Heart left ventricle (tissue), 16 donors: ENCODE results near the gene EIF2B2. TPM values are rescaled to one million over a fixed set of nuclear protein-coding genes. Genes with fewer than 3 reads are reported as not detected.

ENCODE experiments used
- ATAC-seq, 4 donors: fragments of 200-7000 bp; cut with Tn5 transposase; one replicate each; pipeline ENCODE4 v1.9.1; 2020 to 2022; ENCODE audit warnings: moderate library complexity in 4 of 4, mild to moderate bottlenecking in 3 of 4, moderate number of reproducible peaks in 1 of 4
- DNase-seq, 5 donors: peaks; one replicate each; pipeline ENCODE4 v3.0.0-alpha.2; 2020
- H3K27ac ChIP-seq, 12 donors: fragments of 200-600 bp; sonication (generic) in 4 of 12; one replicate each; pipeline versions ENCODE4 v1.5.0 to v1.8.0; 2016 to 2022; ENCODE audit warnings: mild to moderate bottlenecking in 2 of 12
- H3K27me3 ChIP-seq, 9 donors: fragments of 200-600 bp; sonication (generic) in 2 of 9; one replicate each; pipeline versions ENCODE4 v1.5.1 to v1.8.0; 2016 to 2022; ENCODE audit warnings: mild to moderate bottlenecking in 3 of 9
- H3K36me3 ChIP-seq, 9 donors: fragments of 200-600 bp; sonication (generic) in 2 of 9; one replicate each; pipeline versions ENCODE4 v1.5.0 to v1.8.0; 2018 to 2022; ENCODE audit warnings: mild to moderate bottlenecking in 2 of 9
- H3K4me1 ChIP-seq, 12 donors: fragments of 200-600 bp; sonication (generic) in 4 of 12; one replicate each; pipeline versions ENCODE4 v1.5.0 to v1.8.0; 2016 to 2022; ENCODE audit warnings: mild to moderate bottlenecking in 3 of 12
- H3K4me3 ChIP-seq, 12 donors: fragments of 200-600 bp; sonication (generic) in 4 of 12; one replicate each; pipeline versions ENCODE4 v1.5.0 to v1.8.0; 2017 to 2022; ENCODE audit warnings: mild to moderate bottlenecking in 9 of 12, moderate library complexity in 4 of 12
- H3K9me3 ChIP-seq, 12 donors: fragments of 200-600 bp; sonication (generic) in 4 of 12; one replicate each; pipeline versions ENCODE4 v1.5.0 to v1.8.0; 2016 to 2022; ENCODE audit warnings: mild to moderate bottlenecking in 1 of 12
- POLR2A ChIP-seq, 2 donors: fragments of 450-650 bp; IDR thresholded peaks; one replicate each; pipeline ENCODE4 v1.6.1; 2017; ENCODE audit warnings: antibody characterized with exemption in 2 of 2, mild to moderate bottlenecking in 2 of 2, moderate library complexity in 2 of 2
- WGBS, 4 donors: extraction: QIAGEN DNeasy Blood & Tissue Kit in 2 of 4; methylation state at CpG; one replicate each; pipeline versions ENCODE4 v1.1.5 to v1.1.7; 2013 to 2018; 5-methylcytosine and 5-hydroxymethylcytosine counted together
- intact Hi-C, 10 donors: fragments of 100-400 bp; cut with DNase I; formaldehyde crosslinking; loops; one replicate each; pipeline versions ENCODE4 v1.11.1 to v1.14.2; 2022
- polyA plus RNA-seq, 2 donors: library from polyadenylated mRNA; stranded (reverse); fragments of 200-250 nt; gene quantifications; one replicate each; pipeline ENCODE4 v1.2.3, GENCODE V29; 2013
- total RNA-seq, 9 donors: library from RNA; depleted of rRNA in 2 of 9; stranded (reverse); fragments of >200 nt in 2 of 9; fragmentation: NEBNext Ultra II Directional in 3 of 9; extraction: Animal tissue kit (Norgen Biotek cat#: 25700) in 3 of 9; gene quantifications; one replicate each; pipeline versions ENCODE4 v1.1.0 to v1.2.4, GENCODE V29; 2016 to 2023
- TF ChIP-seq, protein P1 (sequence below), 12 donors: fragments of 200-600 bp; sonication (generic) in 4 of 12; IDR thresholded peaks; one replicate each; pipeline versions ENCODE4 v1.5.0 to v1.8.0; 2018 to 2022; ENCODE audit warnings: antibody characterized with exemption in 12 of 12, mild to moderate bottlenecking in 5 of 12
- donor health status: ischemic (EF 13 %, LVEDD 7.1; RV severe dilation, severe dysfunction).
- donor health status: healthy with polysubstance abuse.
- donor health status: DM: no; HTN: yes; CAD: no.
- donor health status: DM: no; HTN: no; CAD: no.
- donor health status: ischemic (EF 25% LVEDD 6.9; RV normal size, moderate dysfunction).
- donor health status: ischemic (EF 25% LVEDD 5.7; RV mildly dilated, moderate dysfunction).
- donor health status: healthy.
- donor health status: DM: yes; HTN: yes; CAD: no.
- donor health status: ischemic (EF 35%, LVEDD 5.7; RV mildly dilated, moderate dysfunction).
- donor health status: nonischemic (EF 11% LVEDD 7.7; RV severe dilation, severe dysfunction).
- donor health status: DM: yes; HTN: yes; CAD: no.
- donor health status: PGD.
- donor health status: ischemic (EF 29% LVEDD 5.4; RV normal size, mild dysfunction).
- donor health status: nonischemic (EF 23%, LVEDD 6.1; RV moderate dilation, normal function).

The EIF2B2 gene
- total and polyA plus RNA-seq, 11 donors = 16.0 to 68.8 (median 30.3) TPM

DNA sequence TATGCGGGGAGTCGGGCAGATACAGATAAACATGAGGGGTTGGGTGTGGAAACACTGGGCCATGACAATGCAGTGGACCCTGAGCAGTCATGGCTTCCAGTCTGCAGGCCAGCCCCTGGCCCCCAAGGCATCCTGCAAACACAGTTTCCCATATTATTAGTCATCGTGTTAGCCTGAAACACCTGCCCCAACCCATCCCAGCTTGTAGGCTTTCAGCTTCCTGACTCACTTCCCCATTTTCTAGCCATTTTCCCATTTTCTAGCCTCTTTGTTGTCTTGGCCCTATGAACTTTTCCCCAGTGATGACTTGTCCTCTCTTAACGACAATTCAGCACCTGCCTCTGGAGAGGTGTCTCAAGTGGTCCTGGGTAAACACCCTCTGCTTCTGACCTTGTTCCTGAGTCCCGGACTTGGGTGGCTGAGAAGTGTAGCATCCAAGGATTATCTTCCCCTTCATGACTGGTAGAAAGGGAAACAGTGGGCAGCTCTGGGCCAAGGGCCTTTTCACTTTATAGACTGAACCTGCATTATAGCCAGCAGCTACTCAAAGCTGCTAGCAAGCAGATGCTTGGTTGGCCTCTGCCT is 43.0 kb upstream of the EIF2B2 start:
- WGBS, 4 donors = 87 to 93% (median 89%) methylated on average over 5 of the region's 5 CpGs
- Histone ChIP-seq H3K9me3 (no peaks in the 10 kb centered on the region), H3K4me1 (peaks cover 0 to 41% (median 15%) of the 10 kb centered on the region in 12 donors), H3K36me3 (no peaks in the 10 kb centered on the region), H3K4me3 (no peak overlapping the region), H3K27me3 (peaks cover 0 to 7% (median 0%) of the 10 kb centered on the region in 9 donors), H3K27ac (no peak overlapping the region)
- intact Hi-C loops = no loop called here
- ATAC-seq (no peak), DNase-seq (no peak)
- TF ChIP-seq, protein P1, sequence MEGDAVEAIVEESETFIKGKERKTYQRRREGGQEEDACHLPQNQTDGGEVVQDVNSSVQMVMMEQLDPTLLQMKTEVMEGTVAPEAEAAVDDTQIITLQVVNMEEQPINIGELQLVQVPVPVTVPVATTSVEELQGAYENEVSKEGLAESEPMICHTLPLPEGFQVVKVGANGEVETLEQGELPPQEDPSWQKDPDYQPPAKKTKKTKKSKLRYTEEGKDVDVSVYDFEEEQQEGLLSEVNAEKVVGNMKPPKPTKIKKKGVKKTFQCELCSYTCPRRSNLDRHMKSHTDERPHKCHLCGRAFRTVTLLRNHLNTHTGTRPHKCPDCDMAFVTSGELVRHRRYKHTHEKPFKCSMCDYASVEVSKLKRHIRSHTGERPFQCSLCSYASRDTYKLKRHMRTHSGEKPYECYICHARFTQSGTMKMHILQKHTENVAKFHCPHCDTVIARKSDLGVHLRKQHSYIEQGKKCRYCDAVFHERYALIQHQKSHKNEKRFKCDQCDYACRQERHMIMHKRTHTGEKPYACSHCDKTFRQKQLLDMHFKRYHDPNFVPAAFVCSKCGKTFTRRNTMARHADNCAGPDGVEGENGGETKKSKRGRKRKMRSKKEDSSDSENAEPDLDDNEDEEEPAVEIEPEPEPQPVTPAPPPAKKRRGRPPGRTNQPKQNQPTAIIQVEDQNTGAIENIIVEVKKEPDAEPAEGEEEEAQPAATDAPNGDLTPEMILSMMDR (IDR thresholded peaks at IDR 0.05) = no peak
- TF ChIP-seq POLR2A (IDR thresholded peaks at IDR 0.05) = no peak

DNA sequence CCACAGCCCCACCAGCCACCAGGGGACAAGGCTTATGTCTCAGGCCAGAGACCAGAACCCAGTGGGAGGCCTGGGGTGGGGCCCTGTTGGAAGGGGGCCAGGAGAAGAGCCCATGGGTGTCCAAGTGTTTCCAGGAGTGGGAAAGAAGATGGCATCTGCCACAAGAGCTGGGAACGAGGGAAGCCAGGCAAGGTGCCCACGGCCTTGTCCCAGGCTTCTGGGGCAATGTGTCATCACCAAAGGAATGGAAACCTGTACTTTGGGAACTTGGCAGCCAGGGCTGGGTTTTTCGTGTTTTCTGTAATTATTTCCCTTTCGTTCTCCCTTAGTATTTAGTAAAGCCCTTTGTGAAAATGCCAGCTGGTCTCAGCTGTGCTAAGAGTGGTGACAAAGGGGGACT is 42.0 kb upstream of the EIF2B2 start:
- TF ChIP-seq, protein P1 (IDR thresholded peaks at IDR 0.05) = no peak
- TF ChIP-seq POLR2A (IDR thresholded peaks at IDR 0.05) = no peak
- intact Hi-C loops = no loop called here
- H3K4me1 ChIP-seq = peaks cover 0 to 37% (median 17%) of the 10 kb centered on the region in 12 donors
- DNase-seq (no peak), ATAC-seq (no peak)
- H3K27ac ChIP-seq = no peak overlapping the region
- no peaks in the 10 kb centered on the region for H3K36me3 ChIP-seq
- H3K27me3 ChIP-seq = no peaks in the 10 kb centered on the region
- no peaks in the 10 kb centered on the region for H3K9me3 ChIP-seq
- no peak overlapping the region for H3K4me3 ChIP-seq
- 81 to 90% (median 87%) methylated on average over 4 of the region's 4 CpGs for WGBS, 4 donors

DNA sequence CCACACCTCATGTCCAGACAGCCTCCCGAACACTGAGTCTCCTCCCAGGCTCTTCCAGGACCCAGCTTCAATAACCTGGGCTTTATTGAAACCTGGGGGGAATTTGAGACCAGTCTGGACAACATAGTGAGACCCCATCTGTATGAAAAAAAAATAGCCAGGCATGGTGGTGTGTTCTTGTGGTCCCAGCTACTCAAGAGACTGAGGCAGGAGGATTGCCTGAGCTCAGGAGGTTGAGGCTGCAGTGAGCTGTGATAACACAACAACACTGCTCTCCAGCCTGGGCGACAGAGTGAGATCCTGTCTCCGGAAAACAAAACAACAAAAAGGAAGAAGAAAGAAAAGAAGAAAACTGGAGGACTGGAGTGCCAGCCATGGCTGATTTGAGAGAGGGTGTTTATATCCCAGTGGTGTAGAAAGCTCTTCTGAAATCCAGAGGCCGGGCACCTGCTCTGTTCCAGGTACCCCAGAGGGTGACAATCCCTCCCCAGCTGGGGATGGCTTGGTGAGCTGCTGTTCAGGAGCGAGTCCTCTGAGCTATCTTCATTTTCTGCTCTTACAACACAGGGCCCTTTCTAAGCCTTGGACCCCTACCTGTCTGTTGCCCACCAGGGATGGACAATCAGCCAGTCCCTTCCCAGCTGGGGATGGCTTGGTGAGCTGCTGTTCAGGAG is 41.3 kb upstream of the EIF2B2 start:
- no peak for ATAC-seq
- no peak for DNase-seq
- Histone ChIP-seq H3K4me1 (peaks cover 0 to 36% (median 16%) of the 10 kb centered on the region in 12 donors), H3K27me3 (no peaks in the 10 kb centered on the region), H3K27ac (no peak overlapping the region), H3K36me3 (no peaks in the 10 kb centered on the region), H3K4me3 (no peak overlapping the region), H3K9me3 (no peaks in the 10 kb centered on the region)
- 72 to 88% (median 82%) methylated on average over 4 to 5 of the region's 5 CpGs for WGBS, 4 donors
- no peak for TF ChIP-seq POLR2A (IDR thresholded peaks at IDR 0.05)
- TF ChIP-seq, protein P1 (IDR thresholded peaks at IDR 0.05) = no peak
- intact Hi-C loops = no loop called here

DNA sequence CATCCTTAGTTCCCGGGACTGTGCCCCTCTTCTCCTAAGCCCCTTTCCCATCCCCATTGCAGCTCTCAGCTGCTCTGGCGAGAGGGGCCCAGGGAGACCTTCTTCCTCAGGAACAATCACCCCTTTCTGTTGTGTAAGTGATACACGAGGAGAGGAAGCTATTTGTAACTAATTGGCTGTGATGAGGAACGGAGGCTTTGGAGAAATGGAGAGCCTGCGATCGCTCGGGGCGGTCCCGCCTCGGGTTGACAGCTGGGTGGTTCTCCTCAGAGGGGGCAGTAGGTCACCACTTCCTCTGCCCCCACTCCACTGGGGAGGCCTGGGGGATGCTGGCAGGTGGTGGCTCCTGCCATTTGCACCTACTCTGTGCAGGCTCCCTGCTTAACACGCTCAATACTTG is 40.7 kb upstream of the EIF2B2 start:
- Histone ChIP-seq H3K9me3 (no peaks in the 10 kb centered on the region), H3K27me3 (no peaks in the 10 kb centered on the region), H3K4me3 (no peak overlapping the region), H3K27ac (peak overlapping the region in 1 of 12 donors; percentile 29), H3K36me3 (no peaks in the 10 kb centered on the region), H3K4me1 (peaks cover 0 to 35% (median 16%) of the 10 kb centered on the region in 12 donors)
- intact Hi-C loops = no loop called here
- no peak for ATAC-seq
- DNase-seq = no peak
- WGBS, 4 donors = 77 to 86% (median 82%) methylated on average over 11 of the region's 11 CpGs
- TF ChIP-seq, protein P1 (IDR thresholded peaks at IDR 0.05) = no peak
- TF ChIP-seq POLR2A (IDR thresholded peaks at IDR 0.05) = no peak
